Hypothalamus (tissue), 51 donors: ENCODE results near the gene FGD1.
A peak's percentile ranks its signal among the peaks of the same experiment; 100 is the strongest.
"Not testable (repeated sequence)": the region's sequence is repeated elsewhere in the genome, so short reads cannot be mapped to it uniquely, and the experiment has no call there.

ENCODE experiments used
- DNase-seq, 51 donors: peaks; one replicate each; lab custom pipeline; 2025; lab: John Stamatoyannopoulos, UW

The FGD1 gene

GRCh38 chrX:54495814-54496516, at the start of gene FGD1:
Gene FGD1 (minus strand): TSS chrX:54496234. CDS start chrX:54495432, 802 bp downstream.
- peak in 45 of 51 donors; percentile 0 to 66 (median 27) for DNase-seq

GRCh38 chrX:54542239-54542638, 46.2 kb upstream of the FGD1 start:
- DNase-seq: not testable (repeated sequence)

- DNase-seq: no peak
Measured at GRCh38 chrX:54540289-54540688, 44.3 kb upstream of the FGD1 start.

GRCh38 chrX:54534271-54534670, 38.2 kb upstream of the FGD1 start:
- no peak for DNase-seq

GRCh38 chrX:54530357-54530900, 34.4 kb upstream of the FGD1 start:
- DNase-seq: peak in 2 of 51 donors; percentile 14 to 16

GRCh38 chrX:54529552-54530356, 33.7 kb upstream of the FGD1 start, which contains the start of gene GNL3L:
Gene GNL3L (plus strand): TSS chrX:54530219. CDS start chrX:54532567, 2,348 bp downstream.
- peak; percentile 29 to 90 (median 73) for DNase-seq

GRCh38 chrX:54529151-54529550, 33.1 kb upstream of the FGD1 start:
- peak in 1 of 51 donors; percentile 62 for DNase-seq

GRCh38 chrX:54509400-54509799, 13.4 kb upstream of the FGD1 start:
- DNase-seq: no peak

GRCh38 chrX:54496936-54497335, 902 bp upstream of the FGD1 start:
- DNase-seq: no peak

- DNase-seq: no peak
Measured at GRCh38 chrX:54496517-54496852, 451 bp upstream of the FGD1 start.

- DNase-seq: peak in 5 of 51 donors; percentile 6 to 27 (median 14)
Measured at GRCh38 chrX:54494989-54495813, 833 bp downstream of the FGD1 start.

GRCh38 chrX:54494166-54494988, 1.7 kb downstream of the FGD1 start:
- no peak for DNase-seq

GRCh38 chrX:54492340-54492739, 3.7 kb downstream of the FGD1 start:
- DNase-seq: peak in 1 of 51 donors; percentile 14

- DNase-seq: not testable (repeated sequence)
Measured at GRCh38 chrX:54489819-54490218, 6.2 kb downstream of the FGD1 start.

GRCh38 chrX:54484666-54485065, 11.4 kb downstream of the FGD1 start:
- no peak for DNase-seq

GRCh38 chrX:54483946-54484345, 12.1 kb downstream of the FGD1 start:
- DNase-seq: peak in 6 of 51 donors; percentile 0 to 16 (median 2)

GRCh38 chrX:54482839-54483593, 13.0 kb downstream of the FGD1 start:
- DNase-seq: peak in 2 of 51 donors; percentile 0 to 1

- DNase-seq: no peak
Measured at GRCh38 chrX:54479136-54480111, 16.6 kb downstream of the FGD1 start.
